Measurements from ENCODE around the gene EPHA4.

Gene EPHA4

DNA sequence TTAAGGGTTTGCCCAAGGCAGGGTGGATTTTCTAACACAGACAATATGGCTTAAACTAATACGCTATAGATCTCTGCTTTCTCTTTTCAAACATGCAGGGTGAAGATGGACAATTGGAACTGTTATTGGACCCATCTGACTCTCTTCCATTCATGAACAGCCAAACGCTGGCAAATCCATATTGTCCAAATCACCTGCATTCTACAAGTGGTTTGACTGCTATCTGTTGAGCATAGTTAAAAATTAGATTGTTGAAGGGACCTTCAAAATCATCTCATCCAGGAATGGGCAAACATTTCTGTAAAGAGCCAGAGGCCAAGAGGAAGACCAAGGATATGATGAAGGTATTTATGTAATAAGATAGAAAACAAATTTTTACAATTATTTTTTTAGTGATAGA is 65.6 kb downstream of the EPHA4 start:
- DNase-seq (ENCODE audit: low read depth in 2 of 2, low spot score in 1 of 2): no peak

DNA sequence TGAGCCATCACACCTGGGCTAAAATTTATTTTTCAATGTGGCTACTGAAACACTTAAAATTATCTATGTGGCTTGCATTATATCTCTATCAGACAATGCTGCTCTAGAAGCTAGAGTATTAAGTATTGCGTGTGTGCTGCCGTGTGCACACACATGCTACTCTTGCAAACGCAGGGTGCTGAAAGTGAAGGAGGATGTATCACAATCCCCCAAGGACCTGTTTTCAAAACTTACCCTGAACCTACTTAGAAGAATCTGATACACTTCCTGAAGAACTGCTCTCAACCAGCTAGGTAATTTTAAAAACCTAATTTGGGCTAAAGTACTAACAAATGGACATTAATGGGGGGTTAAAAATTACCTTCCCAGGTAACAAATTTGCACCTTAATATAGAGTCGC is 66.5 kb downstream of the EPHA4 start:
- DNase-seq (ENCODE audit: low read depth in 2 of 2, low spot score in 1 of 2): no peak

- DNase-seq (ENCODE audit: low read depth in 2 of 2, low spot score in 1 of 2): no peak
These were observed 67.2 kb downstream of the EPHA4 start for GRCh38 chr2:221504905-221505304.

DNA sequence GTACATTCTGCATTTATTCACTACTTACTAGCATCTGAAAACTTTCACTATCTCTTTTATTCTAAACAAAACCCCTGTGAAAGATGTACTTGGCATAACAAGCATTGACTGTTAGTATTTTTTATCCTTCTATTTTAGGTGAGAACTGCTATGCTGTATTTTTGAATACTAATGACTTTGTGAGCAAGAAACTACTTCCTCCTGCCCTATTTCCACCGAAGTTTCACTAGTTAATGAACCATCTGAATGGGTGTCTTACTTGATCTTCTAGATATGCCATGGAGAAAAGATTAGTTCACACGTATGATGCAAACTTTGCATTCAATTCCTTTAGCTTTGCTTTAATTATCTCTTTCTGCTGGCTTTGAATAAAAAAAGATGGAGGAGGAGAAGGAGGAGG is 68.1 kb downstream of the EPHA4 start:
- DNase-seq (ENCODE audit: low read depth in 2 of 2, low spot score in 1 of 2): no peak

GRCh38 chr2:221502270-221503010 is 69.7 kb downstream of the EPHA4 start:
- DNase-seq (ENCODE audit: low read depth in 2 of 2, low spot score in 1 of 2): no peak

- DNase-seq (ENCODE audit: low read depth in 2 of 2, low spot score in 1 of 2): no peak
These were observed 70.2 kb downstream of the EPHA4 start for GRCh38 chr2:221501883-221502269.

- DNase-seq (ENCODE audit: low read depth in 2 of 2, low spot score in 1 of 2): no peak
These were observed 70.8 kb downstream of the EPHA4 start for GRCh38 chr2:221501210-221501882.

DNA sequence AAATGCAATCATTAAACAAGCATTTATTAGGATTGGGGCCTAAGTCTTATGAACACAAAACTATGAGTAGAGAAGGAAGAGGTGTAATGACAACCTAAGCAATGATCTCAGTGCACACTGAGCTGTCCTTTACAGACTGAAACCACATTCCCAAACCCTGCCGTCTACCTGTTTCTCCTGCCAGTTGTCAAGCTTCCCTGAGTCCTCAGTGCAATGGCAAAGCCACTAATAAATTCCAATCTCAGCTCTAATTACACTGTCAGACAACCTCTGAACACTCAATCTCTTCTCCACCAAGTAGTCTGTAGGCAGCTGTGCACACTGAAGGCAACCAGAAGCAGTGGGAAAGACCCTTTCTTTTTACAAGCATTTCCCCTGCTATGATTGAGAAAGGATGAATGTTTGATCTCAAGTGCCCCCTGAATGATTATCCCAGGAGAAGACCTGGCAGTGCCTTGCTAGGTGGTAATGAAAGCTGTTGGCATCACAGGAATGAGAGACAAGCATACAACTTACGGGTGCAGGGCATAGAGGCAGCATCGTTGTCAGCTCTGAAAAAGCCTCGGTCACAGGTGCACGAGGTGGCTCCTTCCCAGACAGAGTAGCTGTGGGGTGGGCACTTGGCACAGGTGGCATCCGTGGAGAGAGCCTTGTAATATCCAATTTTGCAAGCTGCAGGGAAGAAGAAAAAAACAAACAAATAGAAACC is 71.4 kb downstream of the EPHA4 start:
- no peak for DNase-seq (ENCODE audit: low read depth in 2 of 2, low spot score in 1 of 2)

- no peak for DNase-seq (ENCODE audit: low read depth in 2 of 2, low spot score in 1 of 2)
These were observed 76.4 kb downstream of the EPHA4 start for GRCh38 chr2:221495731-221496130.

GRCh38 chr2:221494556-221494955 is 77.5 kb downstream of the EPHA4 start:
- no peak for DNase-seq (ENCODE audit: low read depth in 2 of 2, low spot score in 1 of 2)

- no peak for DNase-seq (ENCODE audit: low read depth in 2 of 2, low spot score in 1 of 2)
These were observed 78.7 kb downstream of the EPHA4 start for GRCh38 chr2:221493391-221493790.

- DNase-seq (ENCODE audit: low read depth in 2 of 2, low spot score in 1 of 2): no peak
These were observed 79.5 kb downstream of the EPHA4 start for GRCh38 chr2:221492636-221493035.

DNA sequence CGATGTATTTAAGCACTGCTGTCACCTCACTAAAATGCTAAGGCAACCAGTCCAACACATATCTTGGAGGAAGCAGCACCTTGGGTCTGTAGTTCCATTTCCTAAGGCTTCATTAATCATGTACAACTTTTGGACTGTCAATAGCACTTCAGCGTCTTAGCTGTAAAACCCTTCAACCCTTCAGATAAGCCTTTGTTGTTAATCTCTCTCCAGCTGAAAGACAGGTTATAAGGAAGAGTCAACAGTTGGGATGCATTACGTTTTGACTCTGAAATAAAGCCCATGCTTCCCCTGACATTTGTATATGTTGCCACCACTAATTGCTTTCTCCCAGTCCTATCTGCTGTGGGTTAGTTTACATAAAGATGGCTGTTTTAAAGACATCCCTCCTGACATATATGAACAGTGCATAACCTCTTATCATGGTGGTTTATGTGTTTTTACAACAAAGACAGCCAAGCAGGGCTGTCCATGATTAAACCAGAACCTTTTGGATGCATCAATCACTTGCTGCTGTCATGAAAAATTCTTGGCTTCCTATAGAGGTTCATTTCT is 81.5 kb downstream of the EPHA4 start:
- DNase-seq (ENCODE audit: low read depth in 2 of 2, low spot score in 1 of 2): no peak

GRCh38 chr2:221488136-221488807 is 83.8 kb downstream of the EPHA4 start:
- DNase-seq (ENCODE audit: low read depth in 2 of 2, low spot score in 1 of 2): no peak

GRCh38 chr2:221486106-221486505 is 86.0 kb downstream of the EPHA4 start:
- DNase-seq (ENCODE audit: low read depth in 2 of 2, low spot score in 1 of 2): no peak

DNA sequence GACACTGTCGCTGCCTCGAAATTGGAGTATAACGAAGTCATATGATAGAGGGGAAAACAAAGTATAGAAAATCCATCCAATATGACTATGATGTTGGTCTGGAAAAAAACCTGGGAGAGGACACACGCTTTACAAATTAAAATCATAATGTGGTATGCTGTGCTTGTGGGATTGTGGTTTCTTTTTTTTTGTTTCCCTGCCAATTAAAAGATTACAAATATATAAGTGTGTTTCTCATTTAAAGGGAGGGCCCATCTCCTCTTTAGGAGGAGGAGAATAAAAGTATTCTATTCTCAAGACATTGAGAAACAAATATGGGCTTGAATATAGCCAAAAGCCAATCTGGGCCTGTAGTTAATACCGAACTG is 86.6 kb downstream of the EPHA4 start:
- DNase-seq (ENCODE audit: low read depth in 2 of 2, low spot score in 1 of 2): no peak

- DNase-seq (ENCODE audit: low read depth in 2 of 2, low spot score in 1 of 2): no peak
These were observed 87.2 kb downstream of the EPHA4 start for GRCh38 chr2:221484761-221485502.

GRCh38 chr2:221482666-221483455 is 89.2 kb downstream of the EPHA4 start:
- no peak for DNase-seq (ENCODE audit: low read depth in 2 of 2, low spot score in 1 of 2)

DNA sequence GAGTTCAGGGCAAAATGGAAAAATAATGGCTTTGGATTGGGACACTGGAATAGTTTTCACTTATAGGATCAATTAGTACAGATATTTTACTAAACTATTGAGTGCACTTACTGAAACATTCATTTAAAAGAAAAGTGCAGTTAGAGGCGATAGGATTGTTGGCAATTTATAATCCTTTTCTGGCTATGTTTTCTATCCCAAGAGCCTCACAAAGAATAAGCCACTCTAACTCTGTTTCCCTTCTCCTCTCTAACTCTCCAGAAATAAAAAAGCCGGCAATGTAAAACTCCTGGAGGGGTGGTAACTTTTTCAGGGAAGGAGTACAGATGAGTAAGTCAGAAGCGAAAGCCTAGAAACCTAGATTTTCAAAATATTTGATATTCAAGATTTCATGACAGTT is 91.3 kb downstream of the EPHA4 start:
- DNase-seq (ENCODE audit: low read depth in 2 of 2, low spot score in 1 of 2): no peak

DNA sequence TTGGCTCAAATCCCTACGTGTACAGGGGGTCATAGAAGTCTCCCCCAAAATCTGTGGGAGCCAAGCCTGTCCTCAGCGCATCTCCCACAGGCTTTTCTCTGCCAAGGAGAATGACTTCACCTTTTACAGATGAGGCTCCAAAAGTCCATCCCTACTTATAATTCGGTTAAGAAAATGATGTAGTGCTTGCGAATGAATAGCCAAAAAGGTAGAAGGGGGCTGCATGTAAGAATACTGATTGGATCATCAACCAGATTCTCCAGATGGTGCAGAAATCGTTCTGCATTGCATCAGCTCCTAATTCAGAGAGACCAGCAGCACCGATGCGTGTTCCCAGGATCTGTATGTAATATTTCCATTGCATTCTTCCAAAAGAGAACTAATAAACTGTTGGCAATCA is 91.9 kb downstream of the EPHA4 start:
- DNase-seq (ENCODE audit: low read depth in 2 of 2, low spot score in 1 of 2): no peak

Data from stimulated activated CD8-positive, alpha-beta memory T cell treated with anti-CD3 and anti-CD28 coated beads, Interleukin-4, amount 100 ng/mL, for 4 hours (primary cell).